Bronchial epithelial cell (primary cell): ENCODE measurements around the gene SLC12A3. TPM values are rescaled to one million over a fixed set of nuclear protein-coding genes. Genes with fewer than 3 reads are reported as not detected.
A peak's percentile ranks its signal among the peaks of the same experiment; 100 is the strongest.

ENCODE experiments used
- DNase-seq: peaks from one replicate; pipeline ENCODE4 v3.0.0-alpha.2; 2010; ENCODE audit warnings: low read depth
- FAIRE-seq: peaks from 2 replicates; lab custom pipeline; 2011; peaks lifted over from hg19 to GRCh38; lab: Jason Lieb, UNC
- H3K27me3 ChIP-seq: 2 replicates; pipeline ENCODE4 v1.5.1; 2011; ENCODE audit warnings: low read length; ENCODE audit not compliant: control insufficient read depth, insufficient read depth
- H3K36me3 ChIP-seq: 2 replicates; pipeline ENCODE4 v1.5.1; 2011; ENCODE audit warnings: low read length; ENCODE audit not compliant: control insufficient read depth, insufficient read depth
- H3K4me3 ChIP-seq: 2 replicates; pipeline ENCODE4 v1.5.1; 2011; ENCODE audit warnings: mild to moderate bottlenecking, low read depth, low read length, control low read depth
- CTCF ChIP-seq: IDR thresholded peaks from 2 replicates; pipeline ENCODE4 v1.5.1; 2011; ENCODE audit warnings: mild to moderate bottlenecking, moderate library complexity, low read length, control low read depth, inconsistent platforms; ENCODE audit not compliant: insufficient read depth, severe bottlenecking
- total RNA-seq: library from RNA; depleted of rRNA; stranded (reverse); fragments of >200 nt; gene quantifications from 2 replicates; pipeline ENCODE4 v1.2.1, GENCODE V29; 2014

The SLC12A3 gene
- total RNA-seq, 1 donor from 2014 or later, result not detected

GRCh38 chr16:56923481-56924091 is 58.6 kb downstream of the SLC12A3 start:
- Histone ChIP-seq H3K27me3 (no peaks in the 10 kb centered on the region), H3K36me3 (no peaks in the 10 kb centered on the region), H3K4me3 (no peak overlapping the region)
- no peak for TF ChIP-seq CTCF
- DNase-seq (no peak), FAIRE-seq (no peak)

GRCh38 chr16:56927471-56927870 is 62.5 kb downstream of the SLC12A3 start:
- no peaks in the 10 kb centered on the region for H3K36me3 ChIP-seq
- no peak for DNase-seq
- no peaks in the 10 kb centered on the region for H3K27me3 ChIP-seq
- FAIRE-seq, result no peak
- no peak for TF ChIP-seq CTCF
- no peak overlapping the region for H3K4me3 ChIP-seq

- Histone ChIP-seq H3K36me3 (peaks cover 7% of the 10 kb centered on the region), H3K4me3 (no peak overlapping the region), H3K27me3 (no peaks in the 10 kb centered on the region)
- DNase-seq (no peak), FAIRE-seq (no peak)
- no peak for TF ChIP-seq CTCF
These were observed 64.6 kb downstream of the SLC12A3 start for GRCh38 chr16:56929639-56930038.

DNA sequence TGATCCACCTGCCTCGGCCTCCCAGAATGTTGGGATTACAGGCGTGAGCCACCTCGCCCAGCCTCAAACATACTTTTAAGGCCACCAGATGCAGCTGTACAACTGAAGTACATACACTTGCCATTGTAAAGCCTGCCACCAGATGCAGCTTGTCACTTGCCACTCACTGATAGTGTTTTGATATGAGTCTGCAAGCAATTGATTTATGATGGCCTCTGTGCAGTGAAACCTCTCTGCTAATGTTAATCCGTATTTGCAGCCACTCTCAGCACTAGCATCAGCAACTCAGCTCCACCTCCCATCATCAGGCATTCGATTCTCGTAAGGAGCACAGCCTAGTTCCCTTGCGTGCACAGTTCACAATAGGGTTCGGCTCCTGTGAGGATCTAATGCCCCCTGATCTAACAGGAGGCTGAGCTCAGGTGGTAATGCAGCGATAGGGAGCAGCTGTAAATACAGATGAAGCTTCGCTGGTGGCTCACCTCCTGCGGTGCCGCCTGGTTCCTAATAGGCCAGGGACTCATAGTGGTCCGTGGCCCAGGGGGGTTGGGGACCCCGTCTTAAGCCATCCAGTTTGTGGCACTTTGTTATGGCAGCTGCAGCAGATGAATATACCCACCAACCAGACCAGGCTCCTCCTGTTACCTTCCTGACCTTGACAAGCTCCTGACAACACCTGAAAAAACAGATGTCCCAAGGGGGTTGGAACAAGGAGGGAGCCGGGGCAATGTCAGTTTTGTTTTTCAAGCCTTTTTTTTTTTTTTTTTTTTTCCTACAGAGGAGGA is 65.7 kb downstream of the SLC12A3 start:
- FAIRE-seq (no peak), DNase-seq (no peak)
- H3K36me3 ChIP-seq, result peaks cover 7% of the 10 kb centered on the region
- no peak for TF ChIP-seq CTCF
- H3K27me3 ChIP-seq, result no peaks in the 10 kb centered on the region
- H3K4me3 ChIP-seq, result no peak overlapping the region

GRCh38 chr16:56931271-56931891 is 66.4 kb downstream of the SLC12A3 start:
- Histone ChIP-seq H3K4me3 (peak overlapping the region; percentile 11), H3K27me3 (no peaks in the 10 kb centered on the region), H3K36me3 (peaks cover 9% of the 10 kb centered on the region)
- FAIRE-seq (no peak), DNase-seq (no peak)
- no peak for TF ChIP-seq CTCF
